COLO829 (cell line): ENCODE data around the gene IL31RA.
"Not testable (repeated sequence)": the region's sequence is repeated elsewhere in the genome, so short reads cannot be mapped to it uniquely, and the experiment has no call there.

Source experiments
- DNase-seq: peaks from one replicate; pipeline ENCODE4 v3.0.0; 2012; ENCODE audit warnings: low spot score

IL31RA gene

DNA sequence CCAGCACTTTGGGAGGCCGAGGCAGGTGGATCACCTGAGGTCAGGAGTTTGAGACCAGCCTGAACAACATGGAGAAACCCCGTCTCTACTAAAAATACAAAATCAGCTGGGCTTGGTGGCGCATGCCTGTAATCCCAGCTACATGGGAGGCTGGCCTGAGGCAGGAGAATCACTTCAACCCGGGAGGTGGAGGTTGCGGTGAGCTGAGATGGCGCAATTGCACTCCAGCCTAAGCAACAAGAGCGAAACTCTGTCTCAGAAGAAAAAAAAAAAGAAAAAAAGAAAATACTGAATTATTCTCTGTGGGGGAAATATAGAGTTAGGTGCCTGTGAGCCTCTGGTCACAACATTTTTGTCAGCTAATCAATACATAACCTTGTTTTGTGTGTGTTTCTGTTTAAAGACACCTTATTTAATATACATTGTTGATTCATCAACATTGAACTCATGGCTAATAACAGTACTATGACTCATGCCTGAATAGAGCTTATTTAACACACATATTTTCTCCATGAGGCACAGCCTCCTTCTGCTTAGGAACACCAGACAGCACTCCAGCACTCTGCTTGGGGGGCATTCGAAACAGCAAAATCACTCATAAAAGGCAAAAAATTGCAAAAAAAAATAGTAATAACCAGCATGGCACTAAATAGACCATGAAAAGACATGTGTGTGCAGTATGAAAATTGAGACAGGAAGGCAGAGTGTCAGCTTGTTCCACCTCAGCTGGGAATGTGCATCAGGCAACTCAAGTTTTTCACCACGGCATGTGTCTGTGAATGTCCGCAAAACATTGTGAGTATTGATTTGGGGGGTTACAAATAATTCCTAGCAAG, at the start of gene IL31RA:
IL31RA (plus strand) TSS at position 519 of the 836 bp plus-strand sequence; CDS start at position 733, 214 bp downstream.
- DNase-seq = peak; percentile 24

DNA sequence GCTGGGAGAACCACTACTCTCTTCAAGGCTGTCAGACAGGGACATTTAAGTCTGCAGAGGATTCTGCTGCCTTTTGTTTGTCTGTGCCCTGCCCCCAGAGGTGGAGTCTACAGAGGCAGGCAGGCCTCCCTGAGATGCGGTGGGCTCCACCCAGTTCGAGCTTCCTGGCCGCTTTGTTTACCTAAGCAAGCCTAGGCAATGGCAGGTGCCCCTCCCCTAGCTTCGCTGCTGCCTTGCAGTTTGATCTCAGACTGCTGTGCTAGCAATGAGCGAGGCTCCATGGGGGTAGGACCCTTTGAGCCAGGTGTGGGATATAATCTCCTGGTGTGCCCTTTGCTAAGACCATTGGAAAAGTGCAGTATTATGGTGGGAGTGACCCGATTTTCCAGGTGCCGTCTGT, 42.3 kb upstream of the IL31RA start:
- DNase-seq = not testable (repeated sequence)

DNA sequence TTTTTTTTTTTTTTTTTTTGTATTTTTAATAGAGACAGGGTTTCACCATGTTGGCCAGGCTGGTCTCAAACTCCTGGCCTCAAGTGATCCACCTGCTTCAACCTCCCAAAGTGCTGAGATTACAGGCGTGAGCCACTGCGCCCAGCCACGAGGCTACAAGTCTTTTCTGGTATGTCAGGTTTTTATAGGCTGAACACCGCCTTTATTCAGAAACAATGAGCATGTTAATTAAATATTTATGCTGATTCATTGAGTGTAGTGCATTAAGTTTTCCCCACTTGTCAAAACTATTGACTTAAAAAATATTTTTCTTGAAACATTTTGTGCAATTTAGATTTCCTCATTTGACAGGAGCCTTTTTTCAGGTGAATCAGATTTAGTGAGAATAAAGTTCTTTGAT, 35.2 kb upstream of the IL31RA start:
- not testable (repeated sequence) for DNase-seq

DNA sequence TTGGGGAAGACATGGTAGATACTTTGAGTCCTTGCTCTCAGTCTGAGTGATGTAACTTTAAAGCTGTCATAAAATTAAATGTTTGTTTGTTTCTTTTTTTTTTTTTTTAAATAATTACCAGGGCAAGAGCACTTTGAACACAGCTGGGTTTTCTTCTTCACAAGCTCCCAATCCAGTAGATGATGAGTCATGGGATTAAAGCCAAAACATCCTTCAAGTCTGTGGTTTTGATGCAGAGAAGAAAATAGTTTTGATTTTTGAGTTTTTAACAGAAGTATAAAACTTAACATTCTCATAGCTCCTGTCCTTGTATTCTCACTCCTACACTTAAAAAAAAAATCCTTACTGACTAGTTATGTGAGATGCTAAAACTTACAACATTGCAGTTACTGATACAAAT, 34.8 kb upstream of the IL31RA start:
- peak; percentile 58 for DNase-seq

DNA sequence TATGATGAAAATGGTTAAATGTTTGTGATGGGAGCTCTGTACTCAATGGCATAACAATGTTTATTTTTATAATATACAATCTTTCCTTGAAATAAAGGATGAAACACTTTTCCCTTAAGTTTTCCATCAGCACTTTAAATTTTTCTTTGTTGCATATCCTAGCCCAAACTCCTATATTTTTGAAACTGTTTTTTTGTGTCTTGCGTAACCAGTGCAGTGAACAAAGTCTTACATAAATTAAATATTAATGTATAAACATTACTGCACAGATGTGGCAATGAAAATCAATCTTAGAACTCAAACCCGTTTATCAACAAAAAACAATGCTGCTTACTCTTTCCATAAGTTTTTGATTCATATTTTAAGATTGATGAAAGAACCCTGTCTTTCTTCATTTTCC, 34.1 kb upstream of the IL31RA start:
- no peak for DNase-seq

DNA sequence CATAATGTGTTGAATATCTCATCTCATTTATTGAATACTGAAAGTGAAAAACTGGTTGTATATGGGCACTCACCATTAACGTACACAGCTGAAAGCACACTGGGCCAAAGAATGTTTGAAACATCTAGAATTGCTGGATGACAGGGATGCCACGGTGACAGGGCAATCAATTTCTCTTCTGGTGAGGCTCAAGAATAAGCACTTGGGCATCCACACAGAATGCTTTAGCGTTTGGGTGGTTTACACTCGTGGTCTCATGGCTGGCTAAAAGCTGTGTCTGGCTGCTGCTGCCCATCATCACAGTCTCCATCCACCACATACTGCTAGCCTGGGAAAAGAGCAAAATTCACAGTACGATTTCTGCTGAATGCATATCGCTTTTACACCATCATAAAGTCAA, 30.7 kb upstream of the IL31RA start:
- no peak for DNase-seq

DNA sequence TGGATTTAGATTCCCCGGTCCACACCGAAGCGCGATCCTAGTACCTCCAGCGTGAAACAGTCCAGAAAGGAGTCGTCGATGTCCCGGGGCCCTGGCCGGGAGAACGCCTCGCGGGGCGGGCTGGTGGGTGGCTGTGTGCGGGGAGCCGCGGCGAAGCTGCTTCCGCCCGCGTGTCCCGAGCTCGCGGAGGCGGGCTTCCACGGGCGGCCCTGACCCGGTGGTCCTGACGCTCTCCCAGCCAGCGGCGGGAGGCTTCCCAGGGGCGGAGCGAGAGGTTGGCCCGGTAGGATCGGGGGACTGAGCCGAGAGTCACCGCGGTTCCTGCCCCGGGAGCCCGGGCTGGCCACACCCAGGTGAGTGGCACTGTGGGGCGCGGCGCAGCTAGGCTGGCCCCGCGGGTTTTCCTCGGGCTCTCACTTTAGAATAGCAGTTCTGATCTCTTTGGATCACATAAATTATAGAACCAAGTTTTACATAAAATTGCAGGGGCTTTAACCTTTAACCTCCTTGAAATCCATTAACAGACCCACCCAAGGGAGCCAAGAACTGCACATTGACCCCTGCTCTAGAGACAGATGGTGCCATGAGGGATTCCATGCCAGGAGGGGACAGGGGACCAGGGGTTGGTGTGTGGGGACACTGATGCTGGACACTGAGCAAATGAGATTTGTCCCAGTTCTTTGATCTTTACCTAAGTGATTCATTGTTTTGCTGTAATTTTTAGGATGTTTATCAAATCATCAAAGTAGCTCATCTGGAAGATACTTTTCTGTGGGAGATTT, 29.2 kb upstream of the IL31RA start:
- DNase-seq = no peak

DNA sequence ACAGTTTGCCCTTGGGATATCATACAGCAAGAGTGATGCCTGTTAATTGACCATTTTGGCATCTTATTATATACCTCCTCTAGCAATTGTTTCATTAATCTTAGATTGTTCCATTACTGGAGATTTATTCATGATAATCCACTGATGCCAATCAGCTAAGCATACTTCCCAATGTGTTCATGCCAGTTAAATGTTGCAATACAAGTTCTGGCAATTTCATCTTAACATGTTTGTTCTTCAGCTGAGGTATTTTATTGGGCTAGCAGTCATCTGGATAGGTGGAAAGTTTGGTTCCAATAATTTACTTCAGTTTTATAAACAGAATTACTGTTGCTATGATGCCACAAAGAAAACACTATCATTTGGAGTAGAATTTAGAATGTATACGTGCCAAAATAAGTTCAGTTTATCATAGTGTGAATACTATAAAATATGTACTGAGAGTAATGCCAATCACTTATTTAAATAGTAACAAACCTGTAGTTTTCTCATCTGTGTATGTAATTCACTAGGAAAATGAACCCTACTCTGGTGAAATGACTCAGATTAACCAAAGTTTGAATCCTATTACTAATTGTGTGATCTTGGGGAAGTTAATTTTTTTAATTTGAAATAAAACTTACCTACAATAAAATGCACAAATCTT, 27.9 kb upstream of the IL31RA start:
- no peak for DNase-seq

DNA sequence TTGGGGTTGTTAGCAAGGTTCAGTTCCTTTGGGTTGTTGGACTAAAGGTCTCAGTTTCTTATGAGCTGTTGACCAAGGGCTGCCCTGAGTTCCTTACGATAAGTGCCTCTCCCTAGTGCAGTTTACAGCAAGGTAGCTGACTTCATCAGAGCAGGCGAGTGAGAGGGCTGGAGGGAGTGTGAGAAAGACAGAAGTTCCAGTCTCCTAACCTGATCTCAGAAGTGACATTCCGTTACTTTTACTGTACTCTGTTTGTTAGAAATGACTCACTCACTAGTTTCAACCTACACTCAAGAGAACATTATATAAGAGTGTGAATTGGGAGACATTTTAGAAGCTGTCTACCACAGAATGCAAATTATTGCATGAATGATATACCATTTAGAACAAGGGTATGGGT, 21.2 kb upstream of the IL31RA start:
- no peak for DNase-seq

DNA sequence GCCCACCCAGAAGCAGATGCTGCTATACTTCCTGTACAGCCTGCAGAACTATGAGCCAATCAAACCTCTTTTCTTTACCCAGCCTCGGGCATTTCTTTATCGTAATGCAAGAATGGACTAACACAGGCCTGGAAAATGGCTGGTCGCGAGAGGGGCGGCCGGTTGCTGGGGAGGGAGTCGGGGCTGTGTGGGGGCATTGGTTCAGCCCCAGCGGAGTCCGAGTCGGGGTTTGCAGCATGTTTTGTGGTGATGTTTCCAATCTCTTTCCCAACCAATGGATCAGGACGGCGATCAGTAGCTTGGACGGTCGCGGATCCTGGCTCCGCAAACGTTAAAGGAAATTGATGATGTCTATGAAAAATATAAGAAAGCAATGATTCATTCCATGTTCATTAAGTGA, 18.7 kb upstream of the IL31RA start:
- no peak for DNase-seq

DNA sequence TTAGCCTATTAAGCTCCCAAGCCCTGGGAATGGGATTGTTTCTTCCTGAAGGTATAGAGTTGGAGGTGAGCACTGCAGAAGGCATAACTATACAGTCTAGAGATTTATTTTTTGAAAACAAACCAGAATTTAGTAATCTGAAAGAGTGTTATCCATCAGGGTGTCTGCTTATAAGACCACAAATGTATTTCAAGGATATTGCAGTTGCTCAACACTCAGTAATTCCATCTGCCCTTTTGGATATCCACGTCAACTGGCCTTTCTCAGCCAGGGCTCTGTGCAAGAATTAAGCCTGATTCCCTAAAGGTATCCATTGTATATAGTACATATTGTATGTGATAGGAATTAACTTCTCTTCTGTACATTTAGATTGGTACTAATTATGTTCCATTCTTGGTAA, 15.0 kb upstream of the IL31RA start:
- no peak for DNase-seq

DNA sequence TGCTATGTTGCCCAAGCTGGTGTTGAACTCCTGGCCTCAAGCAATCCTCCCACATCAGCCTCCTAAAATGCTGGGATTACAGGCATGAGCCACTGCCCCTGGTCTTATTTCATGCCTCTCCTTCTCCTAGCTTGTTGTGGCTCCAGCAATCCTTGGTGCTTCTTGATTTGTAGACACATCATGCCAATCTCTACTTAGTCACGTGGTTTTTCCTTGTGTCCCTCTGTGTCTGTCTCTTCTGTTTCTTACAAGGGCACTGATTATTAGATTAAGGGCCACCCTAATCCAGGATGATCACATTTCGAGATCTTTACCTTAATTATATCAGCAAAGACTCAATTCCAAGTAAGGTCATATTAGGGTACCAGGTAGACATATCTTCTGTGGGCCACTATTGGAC, 9.2 kb upstream of the IL31RA start:
- DNase-seq = no peak

DNA sequence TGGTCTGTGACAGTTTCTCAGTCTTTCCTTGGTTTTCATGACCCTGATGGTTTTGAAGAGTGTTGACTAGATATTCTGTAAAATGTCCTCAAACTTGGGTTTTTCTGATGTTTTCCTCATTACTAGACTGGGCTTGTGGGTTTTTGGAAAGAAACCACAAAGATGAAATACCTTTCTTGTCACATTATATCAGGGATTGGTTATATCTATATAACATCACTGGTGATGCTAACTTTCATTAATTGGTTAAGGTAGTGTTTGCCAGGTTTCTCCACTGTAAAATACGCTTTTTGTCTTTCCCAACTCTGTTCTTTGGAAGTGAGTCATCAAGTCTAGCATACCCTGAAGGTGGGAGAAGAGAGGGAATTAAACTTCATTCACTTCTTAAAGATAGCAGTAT, 3.3 kb upstream of the IL31RA start:
- no peak for DNase-seq

DNA sequence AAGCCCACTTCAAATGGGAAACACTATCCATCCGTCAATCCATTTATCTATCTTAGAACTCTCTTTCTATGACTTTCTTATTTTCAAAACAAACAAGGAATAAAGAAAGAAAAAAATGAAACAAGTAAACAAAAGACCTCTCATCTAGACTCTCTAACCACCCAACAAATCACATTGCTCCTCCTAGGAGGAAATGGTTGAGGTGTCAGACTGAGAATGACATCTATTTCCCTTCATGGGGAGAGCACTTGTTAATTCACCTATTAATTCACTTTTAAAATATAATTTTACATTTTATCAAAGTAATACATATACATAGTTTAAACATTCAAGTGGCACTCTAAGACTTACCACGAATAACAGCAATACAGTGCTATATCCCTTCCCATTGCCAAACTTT, 2.4 kb upstream of the IL31RA start:
- DNase-seq = no peak

DNA sequence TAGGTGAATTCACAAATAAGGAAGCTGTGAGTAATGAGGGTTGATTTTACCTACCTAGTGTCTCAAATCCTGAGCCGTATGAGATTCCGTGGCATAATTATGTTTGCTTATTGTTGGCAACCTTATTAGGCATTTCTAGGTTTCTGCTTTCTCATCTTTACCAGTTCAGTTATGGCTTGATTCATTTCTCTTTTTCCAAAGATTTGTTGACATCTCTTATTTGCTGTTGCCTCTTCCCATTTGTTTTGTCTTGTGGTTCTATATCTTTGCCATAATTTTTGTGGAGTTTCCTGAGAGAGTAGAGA, 470 bp downstream of the IL31RA start:
- DNase-seq = no peak

DNA sequence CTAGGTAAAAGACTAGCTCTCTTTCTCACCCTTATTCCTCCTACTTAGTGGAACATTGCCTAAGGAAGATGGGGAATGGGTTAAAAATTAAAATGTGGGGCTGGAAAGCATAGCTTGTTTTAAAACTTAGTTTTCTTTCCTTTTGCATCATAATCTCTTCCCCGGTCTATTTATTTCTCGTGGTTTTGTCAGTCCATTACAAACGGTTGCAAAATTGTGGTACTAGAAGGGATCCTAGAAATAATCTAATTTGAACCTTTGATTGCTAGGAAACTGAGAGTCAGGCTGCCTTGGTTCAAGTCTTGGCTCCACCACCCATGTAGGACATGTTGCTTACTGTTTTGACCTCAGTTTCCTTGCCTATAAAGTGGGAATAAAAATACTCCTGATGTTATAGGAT, 1.3 kb downstream of the IL31RA start:
- DNase-seq = no peak

DNA sequence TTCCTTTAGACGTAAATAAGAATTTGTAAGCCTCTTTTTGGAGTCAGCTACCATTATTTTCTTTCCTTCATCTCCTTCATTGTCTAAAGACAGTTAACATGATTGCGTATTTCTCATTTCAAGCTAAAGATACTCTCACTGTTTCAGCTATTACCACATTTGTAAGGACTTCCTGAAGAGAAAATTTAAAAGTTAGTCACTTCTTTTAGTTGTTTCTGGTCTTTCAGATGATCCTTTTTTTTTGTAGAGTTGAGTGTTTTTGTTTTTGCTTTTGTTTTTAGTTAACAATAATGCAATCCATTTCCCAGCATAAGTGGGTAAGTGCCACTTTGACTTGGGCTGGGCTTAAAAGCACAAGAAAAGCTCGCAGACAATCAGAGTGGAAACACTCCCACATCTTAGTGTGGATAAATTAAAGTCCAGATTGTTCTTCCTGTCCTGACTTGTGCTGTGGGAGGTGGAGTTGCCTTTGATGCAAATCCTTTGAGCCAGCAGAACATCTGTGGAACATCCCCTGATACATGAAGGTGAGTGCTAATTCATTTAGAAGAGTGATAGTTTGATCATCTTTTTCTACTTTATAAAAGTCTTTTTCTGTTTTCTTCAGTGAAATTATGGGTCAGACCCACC, 2.0 kb downstream of the IL31RA start:
- no peak for DNase-seq

DNA sequence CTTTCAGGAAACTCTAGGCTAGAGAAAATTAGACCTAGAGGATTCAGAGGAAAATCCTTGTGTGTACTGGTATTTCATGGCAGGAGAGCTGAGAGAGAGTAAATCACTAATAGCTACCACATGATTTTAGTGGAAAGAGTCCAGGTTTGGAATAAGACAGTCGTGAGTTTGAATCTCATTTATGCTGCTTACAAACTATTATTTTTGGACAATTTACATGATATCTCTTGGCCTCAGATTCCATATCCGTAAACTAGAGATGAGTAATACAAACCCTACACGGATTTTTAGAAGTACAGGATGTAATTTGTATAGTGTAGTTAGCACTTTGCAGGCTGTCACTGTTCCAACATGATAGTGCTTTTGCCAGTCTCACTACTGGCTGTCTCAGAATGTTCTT, 2.7 kb downstream of the IL31RA start:
- DNase-seq = no peak

DNA sequence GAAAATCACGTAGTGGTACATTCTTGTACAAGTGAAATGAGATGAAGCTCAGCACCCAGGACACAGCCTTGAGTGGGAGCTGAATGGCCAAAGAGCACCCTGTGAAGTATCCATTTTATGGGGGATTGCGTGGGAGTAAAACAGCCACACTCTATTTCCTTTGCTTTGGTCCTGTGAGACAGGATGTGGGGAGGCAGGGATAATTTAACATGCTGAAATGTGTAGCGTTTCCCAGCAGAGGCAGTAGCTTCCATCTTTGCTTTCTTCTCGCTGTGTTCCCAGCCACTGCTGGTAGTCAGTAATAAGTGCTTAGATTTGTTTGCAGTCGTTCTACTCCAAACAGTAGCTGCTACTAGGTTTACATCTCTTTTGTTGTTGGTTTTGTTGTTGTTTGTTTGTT, 4.4 kb downstream of the IL31RA start:
- peak; percentile 13 for DNase-seq

DNA sequence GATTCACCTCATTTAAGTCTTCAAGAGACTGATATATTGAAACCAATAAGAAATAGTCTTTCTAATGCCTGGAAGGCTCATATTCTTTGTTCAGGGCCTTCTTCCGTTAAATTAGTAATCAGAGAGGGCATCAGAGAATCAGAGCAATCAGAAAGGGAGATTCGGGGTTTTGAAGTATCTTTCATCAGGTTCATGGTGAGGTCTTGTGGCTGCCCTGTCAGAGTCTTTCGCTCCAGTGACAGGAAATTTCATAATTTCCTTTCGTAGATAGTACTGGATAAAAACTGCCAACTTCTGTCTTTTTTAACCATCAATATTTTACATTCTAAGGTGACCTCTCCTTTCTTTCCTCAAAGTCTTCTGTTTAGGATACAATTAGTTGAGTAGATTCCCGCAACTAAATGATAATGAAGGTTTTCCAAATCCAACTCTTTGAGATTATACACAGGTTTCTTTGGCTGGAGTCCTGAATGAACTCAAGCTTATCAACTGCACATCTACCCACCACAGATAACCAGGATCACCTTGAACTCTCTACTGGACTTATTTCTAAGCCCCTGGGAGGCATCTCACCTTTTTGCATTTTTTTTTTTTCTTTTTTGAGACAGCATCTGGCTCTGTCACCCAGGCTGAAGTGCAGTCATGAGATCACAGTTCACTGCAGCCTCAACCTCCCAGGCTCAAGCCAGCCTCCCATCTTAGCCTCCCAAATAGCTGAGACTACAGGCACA, 5.5 kb downstream of the IL31RA start:
- no peak for DNase-seq

DNA sequence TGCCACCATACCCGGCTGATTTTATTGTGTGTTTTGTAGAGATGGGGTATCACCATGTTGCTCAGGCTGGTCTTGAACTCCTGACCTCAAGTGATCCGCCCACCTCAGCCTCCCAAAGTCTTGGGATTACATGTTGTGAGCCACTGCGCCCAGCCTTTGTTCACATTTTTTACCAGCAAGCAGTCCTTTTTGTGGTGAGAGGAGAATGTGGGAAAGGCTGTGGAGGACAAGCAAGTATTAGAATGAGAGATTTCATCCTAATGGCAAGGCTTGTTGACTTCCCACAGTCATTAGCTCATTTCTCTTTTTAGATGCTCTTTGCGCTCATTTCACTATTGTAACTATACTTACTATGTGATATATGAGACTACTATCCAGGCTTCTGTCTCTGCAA, 6.1 kb downstream of the IL31RA start:
- no peak for DNase-seq

DNA sequence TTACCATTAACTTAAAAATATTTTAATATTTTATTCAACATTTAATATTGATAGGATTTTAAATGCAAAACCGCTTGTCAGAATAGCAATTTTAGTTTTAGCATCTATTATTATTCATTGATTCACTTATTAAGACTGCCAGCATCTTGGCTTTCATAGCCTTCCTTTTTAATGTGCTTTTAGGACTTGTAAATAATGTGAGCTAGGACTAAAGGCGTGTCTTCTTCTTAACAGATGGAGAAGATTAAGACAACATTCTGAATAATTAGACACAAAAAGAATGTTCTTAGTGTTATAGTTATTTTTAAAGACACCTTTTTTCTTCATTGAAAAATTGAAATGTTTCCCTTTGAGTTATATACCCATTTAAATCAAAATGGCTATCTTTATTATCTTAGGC, 6.9 kb downstream of the IL31RA start:
- DNase-seq = no peak
